Hypothalamus (tissue), 51 donors: ENCODE measurements around the gene RGS19.

Experiments
- DNase-seq, 51 donors: peaks; one replicate each; lab custom pipeline; 2025; lab: John Stamatoyannopoulos, UW

RGS19 gene

GRCh38 chr20:64065974-64066343 is 13.4 kb downstream of the RGS19 start:
- no peak for DNase-seq

DNA sequence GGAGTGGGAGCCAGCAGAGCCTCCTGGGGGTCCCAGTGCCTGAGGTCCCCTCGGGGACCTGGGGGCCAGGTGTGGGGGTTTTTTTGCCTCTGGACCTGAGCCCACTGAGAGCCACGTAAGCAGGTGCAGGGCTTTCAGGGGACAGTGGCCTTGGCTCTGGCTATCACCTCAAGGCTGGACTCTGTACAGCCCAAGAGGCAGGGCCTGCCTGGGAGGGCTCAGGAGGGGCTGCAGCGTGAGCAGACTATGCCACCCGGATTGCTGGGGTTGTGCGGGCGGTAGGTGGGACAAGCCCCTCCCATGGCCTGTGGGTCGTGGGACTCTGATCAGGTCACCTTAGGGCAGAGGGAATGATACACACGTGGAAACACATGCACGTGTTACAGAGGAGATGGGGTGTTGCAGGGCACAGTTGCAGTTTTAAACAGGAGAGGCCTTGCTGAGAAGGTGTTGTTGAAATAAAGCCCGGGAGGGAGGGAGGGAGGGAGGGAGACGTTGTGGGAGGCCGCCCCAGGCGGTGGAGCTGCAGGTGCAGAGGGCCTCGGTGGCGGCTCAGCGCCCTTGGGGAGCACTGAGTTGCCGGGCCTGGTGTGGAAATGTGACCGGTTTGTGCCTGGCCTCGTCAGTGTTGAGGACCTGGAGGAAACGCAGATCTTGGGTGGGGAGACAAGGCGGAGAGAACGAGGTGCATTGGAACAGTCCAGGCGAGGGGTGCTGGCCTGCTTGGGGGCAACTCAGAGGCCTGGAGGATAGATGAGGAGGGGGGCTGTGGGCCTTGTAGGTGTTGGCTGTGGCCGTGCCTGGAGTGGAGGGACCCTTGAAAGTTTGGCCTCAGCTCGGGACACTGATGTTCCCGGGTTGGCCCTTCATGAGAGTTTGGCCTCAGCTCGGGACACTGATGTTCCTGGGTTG is 14.0 kb downstream of the RGS19 start:
- DNase-seq, result no peak

- DNase-seq, result no peak
Measured at GRCh38 chr20:64064145-64064698, 15.1 kb downstream of the RGS19 start.

- DNase-seq, result peak in 6 of 51 donors; percentile 23 to 66 (median 44)
Measured at GRCh38 chr20:64063389-64064144, 15.8 kb downstream of the RGS19 start.

GRCh38 chr20:64062596-64063388 is 16.5 kb downstream of the RGS19 start, which contains the start of gene TCEA2:
TSS of gene TCEA2 (plus strand) at chr20:64063198. CDS start at chr20:64063313, 115 bp downstream.
- peak; percentile 77 to 99 (median 96) for DNase-seq

DNA sequence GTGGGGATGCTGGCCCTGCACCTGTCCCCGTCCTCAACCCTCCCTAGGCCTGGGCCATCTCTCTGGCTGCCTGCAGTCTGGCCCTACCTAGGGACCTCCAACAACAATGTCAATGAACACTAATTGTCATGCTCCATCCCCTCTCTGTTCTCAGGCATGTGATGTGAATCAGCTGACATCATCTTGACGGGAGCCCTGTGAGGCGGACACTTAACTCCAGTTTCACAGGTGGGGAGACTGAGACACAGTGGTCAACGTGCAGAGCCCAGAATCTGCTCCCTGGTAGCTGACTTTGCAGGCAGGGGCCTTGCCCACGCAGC is 17.1 kb downstream of the RGS19 start:
- DNase-seq, result peak in 3 of 51 donors; percentile 38 to 56 (median 50)

DNA sequence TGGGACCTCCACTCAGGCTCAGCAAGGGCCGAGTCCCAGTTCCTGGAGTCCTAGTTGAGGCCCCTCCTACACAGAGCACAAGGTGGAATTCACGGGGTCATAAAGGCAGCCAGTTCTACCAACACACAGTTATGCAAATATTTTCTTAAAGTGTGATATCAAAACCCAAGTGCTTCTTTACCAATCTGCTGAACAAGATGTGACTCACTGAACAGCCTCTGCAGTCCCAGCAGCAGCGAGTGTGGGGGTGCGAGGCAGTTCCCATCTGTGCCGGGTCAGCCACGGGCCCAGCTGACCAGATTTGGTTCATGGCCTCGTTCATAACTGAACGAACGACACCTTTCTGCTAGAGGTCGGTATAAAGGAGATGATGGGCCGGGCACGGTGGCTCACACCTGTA is 20.8 kb downstream of the RGS19 start:
- DNase-seq, result no peak

DNA sequence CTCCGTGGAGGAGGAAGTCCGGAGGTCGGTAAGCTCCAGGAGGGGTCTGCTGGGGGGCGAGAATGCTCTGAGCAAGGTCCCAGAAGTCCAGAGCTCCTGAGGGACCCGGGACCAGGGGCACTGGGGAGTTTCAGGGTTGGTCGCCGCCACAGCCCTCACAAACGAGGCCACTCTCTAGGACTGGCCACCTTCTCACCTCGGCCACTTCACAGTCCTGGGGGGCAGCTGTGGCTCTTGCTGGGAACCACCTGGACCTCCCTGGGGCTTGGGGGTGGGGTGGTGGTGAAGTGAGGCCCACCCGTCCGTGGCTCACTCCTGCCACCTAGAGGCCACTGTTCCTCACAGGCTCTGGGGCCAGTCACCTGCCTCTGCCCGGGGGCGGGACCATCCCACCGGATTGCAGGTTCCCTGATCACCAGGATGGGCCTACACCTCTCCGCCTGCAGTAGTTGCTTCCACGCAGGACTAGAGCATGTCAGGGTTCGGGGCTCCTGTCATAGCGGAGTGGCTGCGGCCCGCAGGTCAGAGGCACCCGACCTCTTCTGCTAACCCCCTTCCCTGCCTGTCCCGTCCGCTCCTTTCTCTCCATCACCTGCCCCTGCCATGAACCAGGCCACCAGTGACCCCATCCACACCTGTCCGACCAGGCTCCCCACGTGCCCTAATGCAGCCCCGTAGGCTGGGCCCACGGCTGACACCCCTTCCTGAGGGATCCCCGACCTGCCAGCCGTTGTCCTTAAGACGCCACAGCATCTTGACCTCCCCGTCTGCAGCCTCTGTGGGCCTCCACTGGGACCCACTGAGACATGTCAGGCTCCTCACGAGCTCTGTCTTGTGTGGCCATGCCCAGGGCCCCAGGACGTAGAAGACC is 21.5 kb downstream of the RGS19 start:
- DNase-seq, result peak in 33 of 51 donors; percentile 3 to 66 (median 21)

GRCh38 chr20:64056889-64057627 is 22.3 kb downstream of the RGS19 start:
- DNase-seq, result no peak

GRCh38 chr20:64056639-64056888 is 22.8 kb downstream of the RGS19 start:
- no peak for DNase-seq

GRCh38 chr20:64055893-64056638 is 23.3 kb downstream of the RGS19 start:
- DNase-seq, result no peak

DNA sequence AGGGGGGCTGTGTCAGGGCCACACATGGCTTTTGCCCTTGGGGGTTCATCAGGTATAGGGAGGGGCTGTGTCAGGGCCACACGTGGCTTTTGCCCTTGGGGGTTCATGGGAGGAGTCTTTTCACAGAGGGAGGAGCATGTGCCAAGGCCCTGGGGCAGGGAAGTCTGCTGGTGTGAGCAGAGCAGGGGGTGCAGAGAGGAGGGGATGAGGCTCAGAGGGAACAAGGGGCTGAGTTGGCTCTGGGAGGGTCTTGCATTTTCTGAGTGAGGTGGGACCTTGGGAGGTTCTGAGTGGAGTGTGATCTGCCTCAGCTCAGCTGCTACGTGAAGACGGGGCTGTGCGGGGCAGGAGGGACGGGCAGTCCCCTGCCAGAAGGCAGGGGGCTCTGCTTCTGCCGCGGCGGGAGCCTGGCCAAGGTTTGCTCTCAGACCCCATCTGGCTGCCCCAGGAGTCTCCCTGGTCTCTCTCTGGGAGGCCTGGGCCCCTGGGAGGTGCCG is 23.9 kb downstream of the RGS19 start:
- DNase-seq, result no peak

DNA sequence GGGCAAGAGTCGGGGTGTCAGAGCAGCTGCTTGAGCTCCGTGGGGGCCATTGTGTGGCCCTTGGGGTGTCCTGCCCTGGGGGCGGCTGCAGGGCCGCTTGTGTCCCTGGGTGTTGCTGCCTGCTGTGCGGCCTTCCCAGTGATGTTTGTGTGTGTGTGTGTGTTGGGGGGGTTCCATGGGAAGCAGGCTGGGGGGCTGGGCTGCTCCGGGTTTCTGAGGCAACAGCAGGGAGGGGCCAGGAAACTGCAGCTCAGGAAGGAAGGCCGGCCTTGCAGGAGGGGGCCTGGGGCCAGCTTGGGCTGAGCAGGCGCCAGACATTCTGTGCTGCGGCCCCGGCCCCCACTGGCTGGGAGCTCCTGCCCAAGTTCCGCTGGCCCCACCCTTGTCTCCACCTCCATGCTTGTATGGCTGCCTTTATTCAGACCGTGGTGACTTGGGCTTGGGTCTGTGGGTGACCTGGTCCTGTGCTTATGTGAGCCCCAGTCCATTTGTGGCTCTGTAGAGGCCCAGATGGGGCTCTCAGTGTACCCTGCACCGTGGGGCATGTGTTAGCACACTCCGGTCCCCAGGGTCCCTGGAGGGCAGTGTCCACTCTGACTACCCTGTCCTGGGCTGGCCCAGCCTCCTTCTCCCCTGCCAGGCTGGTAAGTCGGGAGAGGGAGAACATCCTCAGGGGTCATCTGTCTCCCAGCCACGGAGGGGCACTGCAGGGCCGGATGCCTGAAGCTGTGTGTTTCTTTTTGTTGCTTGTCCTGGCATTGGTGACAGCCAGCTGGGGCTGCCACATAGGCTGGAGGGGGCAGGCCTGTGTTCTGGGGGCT is 25.3 kb downstream of the RGS19 start:
- no peak for DNase-seq

GRCh38 chr20:64052987-64053840 is 26.1 kb downstream of the RGS19 start:
- no peak for DNase-seq

- DNase-seq, result no peak
Measured at GRCh38 chr20:64052326-64052722, 27.0 kb downstream of the RGS19 start.

DNA sequence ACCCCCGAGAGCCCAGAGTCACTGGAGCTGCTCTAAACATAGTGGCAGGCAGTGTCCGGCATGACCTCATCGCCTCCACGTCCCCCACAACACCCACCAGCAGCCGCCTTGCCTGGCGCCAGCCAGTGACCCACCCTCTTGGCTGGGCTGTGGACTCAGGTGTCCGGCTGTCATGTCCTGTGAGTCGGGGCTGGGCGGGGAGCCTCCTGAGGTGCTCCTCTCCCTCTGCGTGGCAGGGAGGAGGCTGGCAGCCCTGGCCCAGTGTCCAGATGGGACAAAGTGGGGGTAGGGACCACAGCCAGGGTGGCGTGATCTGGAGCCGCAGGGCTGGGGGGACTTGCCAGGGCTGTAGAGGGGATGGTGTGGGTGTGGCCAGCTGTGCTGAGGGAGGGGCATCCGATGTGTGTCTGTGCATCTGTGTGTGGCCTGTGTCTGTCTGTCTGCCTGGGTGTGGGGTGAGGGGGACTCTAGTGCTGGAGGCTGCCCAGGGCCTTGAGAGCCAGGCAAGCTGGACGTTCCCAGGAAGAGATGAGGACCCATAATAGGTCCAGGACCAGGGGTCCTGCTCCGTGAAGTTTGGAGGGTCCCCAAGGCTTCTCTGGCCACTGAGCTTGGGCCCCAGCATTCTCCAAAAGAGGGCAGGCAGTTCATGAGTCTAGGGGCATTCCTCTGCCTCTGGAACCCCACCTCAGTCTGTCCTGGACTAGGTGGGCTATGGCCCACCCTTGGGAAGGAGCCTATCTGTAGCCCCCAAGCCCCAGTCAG is 27.6 kb downstream of the RGS19 start:
- no peak for DNase-seq
